Endothelial cell of umbilical vein (primary cell): Measurements from ENCODE around the gene LRCH1. TPM values are rescaled to one million over a fixed set of nuclear protein-coding genes. Genes with fewer than 3 reads are reported as not detected.

Source experiments
- BruUV-seq: library from RNA; stranded (reverse); fragments of 400-500 nt; replicated peaks from 2 replicates; lab custom pipeline; 2021; lab: Mats Ljungman, UMichigan
- CTCF ChIA-PET: fragments of 300-600, 350-600 bp; sonication (Branson Sonifier 250); formaldehyde crosslinking; loops from one replicate; lab custom pipeline; 2021; ENCODE audit warnings: antibody characterized with exemption, inconsistent platforms; lab: Charles Lee
- POLR2A ChIA-PET: fragments of 300-600, 350-600 bp; sonication (Branson Sonifier 250); formaldehyde crosslinking; loops from one replicate; lab custom pipeline; 2021; ENCODE audit warnings: antibody characterized with exemption, inconsistent platforms; lab: Charles Lee
- DNase-seq: peaks from one replicate; pipeline ENCODE4 v3.0.0-alpha.2; 2011; ENCODE audit warnings: low read depth, low spot score
- FAIRE-seq: peaks from 2 replicates; lab custom pipeline; 2011; peaks lifted over from hg19 to GRCh38; lab: Jason Lieb, UNC
- H2AFZ ChIP-seq: 2 replicates; pipeline ENCODE4 v1.6.0; 2012; ENCODE audit warnings: low read depth, low read length, control low read depth, inconsistent platforms
- H3K27ac ChIP-seq: 2 replicates; pipeline ENCODE4 v1.5.1; 2011; ENCODE audit warnings: low read depth, mild to moderate bottlenecking, control low read depth, low read length, moderate library complexity; ENCODE audit not compliant: insufficient read depth
- H3K27me3 ChIP-seq, 2 experiments: 2 replicates each; pipeline versions ENCODE4 v1.6.0 to v1.6.1; 2011; ENCODE audit warnings: low read length in 2 of 2, mixed read lengths in 1 of 2; ENCODE audit not compliant: control insufficient read depth in 2 of 2, insufficient read depth in 2 of 2
- H3K36me3 ChIP-seq, 2 experiments: 2 replicates in 1 of 2; 3 replicates in 1 of 2; pipeline ENCODE4 v1.5.1; 2011; ENCODE audit warnings: low read length in 2 of 2, mild to moderate bottlenecking in 1 of 2, moderate library complexity in 1 of 2; ENCODE audit not compliant: control insufficient read depth in 2 of 2, insufficient read depth in 2 of 2; ENCODE audit errors: extremely low read depth in 1 of 2
- H3K4me1 ChIP-seq: 3 replicates; pipeline ENCODE4 v1.5.1; 2011; ENCODE audit warnings: mild to moderate bottlenecking, low read length; ENCODE audit not compliant: control insufficient read depth, insufficient read depth; ENCODE audit errors: extremely low read depth
- H3K4me2 ChIP-seq: 2 replicates; pipeline ENCODE4 v1.6.1; 2011; ENCODE audit warnings: low read length, control low read depth, mixed read lengths; ENCODE audit not compliant: insufficient read depth
- H3K4me3 ChIP-seq, 3 experiments: fragments of 200-600 bp in 1 of 3; sonication (generic), shearing (Covaris generic) in 1 of 3; replicated peaks in 1 of 3; 2 replicates each; pipeline ENCODE4 v1.5.1; 2011 to 2016; ENCODE audit warnings: control low read depth in 3 of 3, low read length in 3 of 3, mild to moderate bottlenecking in 2 of 3, inconsistent platforms in 1 of 3, low read depth in 1 of 3, moderate library complexity in 1 of 3; ENCODE audit not compliant: insufficient read depth in 1 of 3
- H3K79me2 ChIP-seq: 2 replicates; pipeline ENCODE4 v1.6.0; 2012; ENCODE audit warnings: low read length, inconsistent platforms; ENCODE audit not compliant: control insufficient read depth, insufficient read depth
- H3K9ac ChIP-seq: replicated peaks from 2 replicates; pipeline ENCODE3; 2011; ENCODE audit warnings: low read length, control low read depth; ENCODE audit not compliant: insufficient read depth; ENCODE audit errors: extremely low read depth
- H3K9me1 ChIP-seq: replicated peaks from 3 replicates; pipeline ENCODE4 v1.6.0; 2011; ENCODE audit warnings: mild to moderate bottlenecking, low read length; ENCODE audit not compliant: control insufficient read depth, insufficient read depth; ENCODE audit errors: extremely low read depth
- H3K9me3 ChIP-seq: replicated peaks from 2 replicates; pipeline ENCODE4 v1.5.1; 2012; ENCODE audit warnings: low read length, inconsistent platforms; ENCODE audit not compliant: control insufficient read depth, insufficient read depth
- H4K20me1 ChIP-seq: replicated peaks from 2 replicates; pipeline ENCODE3; 2011; ENCODE audit warnings: mild to moderate bottlenecking, low read length; ENCODE audit not compliant: control insufficient read depth, insufficient read depth; ENCODE audit errors: extremely low read depth
- EZH2 ChIP-seq: IDR thresholded peaks from 2 replicates; pipeline ENCODE4 v1.6.1; 2012; ENCODE audit warnings: borderline replicate concordance, low read depth, mild to moderate bottlenecking, moderate library complexity, low read length, inconsistent platforms; ENCODE audit not compliant: severe bottlenecking
- FOS ChIP-seq: IDR thresholded peaks from 2 replicates; pipeline ENCODE4 v1.6.1; 2011; ENCODE audit warnings: mild to moderate bottlenecking, low read length, moderate library complexity, borderline replicate concordance; ENCODE audit not compliant: insufficient read depth
- GATA2 ChIP-seq: IDR thresholded peaks from 2 replicates; pipeline ENCODE4 v1.7.0; 2011; ENCODE audit warnings: low read depth, mild to moderate bottlenecking, moderate library complexity, mixed read lengths, low read length; ENCODE audit not compliant: insufficient read length, insufficient read depth
- JUN ChIP-seq: IDR thresholded peaks from 2 replicates; pipeline ENCODE4 v1.6.1; 2011; ENCODE audit warnings: borderline replicate concordance, low read depth; ENCODE audit not compliant: insufficient read length, insufficient read depth
- MYC ChIP-seq: IDR thresholded peaks from one replicate; pipeline ENCODE4 v1.6.1; 2011; ENCODE audit warnings: mild to moderate bottlenecking, low read depth, low read length
- POLR2A ChIP-seq: IDR thresholded peaks from 2 replicates; pipeline ENCODE4 v1.6.1; 2012; ENCODE audit warnings: low read depth, mild to moderate bottlenecking, control low read depth, low read length
- POLR2AphosphoS5 ChIP-seq: IDR thresholded peaks from 2 replicates; pipeline ENCODE4 v1.6.1; 2012; ENCODE audit warnings: low read depth, mild to moderate bottlenecking, control low read depth, low read length, moderate library complexity; ENCODE audit not compliant: insufficient read depth
- dilution Hi-C: fragments of 300-500 bp; cut with MboI; formaldehyde crosslinking; loops from one replicate; pipeline ENCODE4 v1.15.0; 2019; ENCODE audit warnings: low sequenced_read_pairs; ENCODE audit not compliant: extremely low pct_ligation_motif_present
- intact Hi-C: fragments of 100-400 bp; cut with micrococcal nuclease; formaldehyde crosslinking; loops from one replicate; pipeline ENCODE4 v1.10.0; 2022
- polyA plus RNA-seq, 4 experiments: library from polyadenylated mRNA; depleted of rRNA in 3 of 4; stranded (reverse) in 3 of 4; unstranded in 1 of 4; fragments of >200 nt; gene quantifications; 2 replicates each; pipeline versions ENCODE4 v1.2.1 to v1.2.3, GENCODE V29; 2011 to 2012; ENCODE audit warnings: missing spikeins in 1 of 4
- total RNA-seq: library from RNA; stranded (reverse); gene quantifications from 2 replicates; pipeline ENCODE4 v1.2.3, GENCODE V29; 2021
- TF ChIP-seq, protein P1 (sequence below), 2 donors: IDR thresholded peaks; 1 replicate in 1 of 2; 2 replicates in 1 of 2; pipeline ENCODE4 v1.5.1; 2011; ENCODE audit warnings: low read length in 2 of 2, mild to moderate bottlenecking in 2 of 2, moderate library complexity in 2 of 2, control low read depth in 1 of 2, inconsistent platforms in 1 of 2, low read depth in 1 of 2; ENCODE audit not compliant: insufficient read depth in 1 of 2; ENCODE audit errors: extremely low read depth in 1 of 2
- TF ChIP-seq, protein P2 (sequence below): IDR thresholded peaks from 2 replicates; pipeline ENCODE4 v1.6.1; 2011; ENCODE audit not compliant: insufficient read depth, insufficient read length

Gene LRCH1
- total and polyA plus RNA-seq, 2 donors (not counting 3 experiments of a cell fraction or from before 2014, with no cell fraction given), result 5.4 to 16.5 TPM

DNA sequence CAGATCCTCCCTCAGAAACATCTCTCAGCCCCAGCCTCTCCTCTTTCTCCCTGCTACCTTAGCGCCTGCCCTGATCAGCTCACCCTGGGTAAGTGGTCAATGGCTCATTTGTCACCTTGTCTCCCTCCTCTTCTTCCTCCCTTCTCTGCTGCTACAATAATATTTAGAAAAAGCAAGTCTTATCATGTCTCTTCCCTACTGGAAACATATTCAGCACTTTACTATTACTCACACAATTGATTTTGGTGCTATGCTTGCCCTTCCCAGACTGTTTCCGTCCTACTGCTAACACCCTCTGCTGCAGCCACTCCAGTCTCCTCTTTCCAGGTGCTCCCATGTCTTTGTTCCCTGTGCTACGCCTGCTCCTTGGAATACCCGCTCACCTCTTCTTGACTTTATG lies 208.2 kb downstream of the LRCH1 start:
- no peaks in the 10 kb centered on the region for H3K9me3 ChIP-seq
- H3K27me3 ChIP-seq, result peaks cover 0 to 4% of the 10 kb centered on the region in 2 experiments
- H4K20me1 ChIP-seq, result no peaks in the 10 kb centered on the region
- no TSS peak for BruUV-seq
- intact Hi-C loops, result no loop called here
- no peak for DNase-seq
- FAIRE-seq, result no peak
- no peak overlapping the region for H3K4me3 ChIP-seq
- H3K79me2 ChIP-seq, result no peaks in the 10 kb centered on the region
- no peak overlapping the region for H2AFZ ChIP-seq
- ChIA-PET POLR2A (no interaction called here), CTCF (no interaction called here)
- TF ChIP-seq MYC (no peak), JUN (no peak), POLR2AphosphoS5 (no peak)
- TF ChIP-seq, protein P1, sequence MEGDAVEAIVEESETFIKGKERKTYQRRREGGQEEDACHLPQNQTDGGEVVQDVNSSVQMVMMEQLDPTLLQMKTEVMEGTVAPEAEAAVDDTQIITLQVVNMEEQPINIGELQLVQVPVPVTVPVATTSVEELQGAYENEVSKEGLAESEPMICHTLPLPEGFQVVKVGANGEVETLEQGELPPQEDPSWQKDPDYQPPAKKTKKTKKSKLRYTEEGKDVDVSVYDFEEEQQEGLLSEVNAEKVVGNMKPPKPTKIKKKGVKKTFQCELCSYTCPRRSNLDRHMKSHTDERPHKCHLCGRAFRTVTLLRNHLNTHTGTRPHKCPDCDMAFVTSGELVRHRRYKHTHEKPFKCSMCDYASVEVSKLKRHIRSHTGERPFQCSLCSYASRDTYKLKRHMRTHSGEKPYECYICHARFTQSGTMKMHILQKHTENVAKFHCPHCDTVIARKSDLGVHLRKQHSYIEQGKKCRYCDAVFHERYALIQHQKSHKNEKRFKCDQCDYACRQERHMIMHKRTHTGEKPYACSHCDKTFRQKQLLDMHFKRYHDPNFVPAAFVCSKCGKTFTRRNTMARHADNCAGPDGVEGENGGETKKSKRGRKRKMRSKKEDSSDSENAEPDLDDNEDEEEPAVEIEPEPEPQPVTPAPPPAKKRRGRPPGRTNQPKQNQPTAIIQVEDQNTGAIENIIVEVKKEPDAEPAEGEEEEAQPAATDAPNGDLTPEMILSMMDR (IDR thresholded peaks at IDR 0.05; ENCODE audit: extremely low read depth in 1 of 2, insufficient read depth in 1 of 2, low read depth in 1 of 2, low read length in 2 of 2), result no peak
- TF ChIP-seq, protein P2, sequence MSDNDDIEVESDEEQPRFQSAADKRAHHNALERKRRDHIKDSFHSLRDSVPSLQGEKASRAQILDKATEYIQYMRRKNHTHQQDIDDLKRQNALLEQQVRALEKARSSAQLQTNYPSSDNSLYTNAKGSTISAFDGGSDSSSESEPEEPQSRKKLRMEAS, result no peak
- H3K4me2 ChIP-seq, result no peak overlapping the region
- H3K4me1 ChIP-seq, result no peaks in the 10 kb centered on the region
- dilution Hi-C loops, result no loop called here
- H3K9ac ChIP-seq, result no peak overlapping the region
- H3K9me1 ChIP-seq, result no peaks in the 10 kb centered on the region
- no peak overlapping the region for H3K27ac ChIP-seq
- no peaks in the 10 kb centered on the region for H3K36me3 ChIP-seq

DNA sequence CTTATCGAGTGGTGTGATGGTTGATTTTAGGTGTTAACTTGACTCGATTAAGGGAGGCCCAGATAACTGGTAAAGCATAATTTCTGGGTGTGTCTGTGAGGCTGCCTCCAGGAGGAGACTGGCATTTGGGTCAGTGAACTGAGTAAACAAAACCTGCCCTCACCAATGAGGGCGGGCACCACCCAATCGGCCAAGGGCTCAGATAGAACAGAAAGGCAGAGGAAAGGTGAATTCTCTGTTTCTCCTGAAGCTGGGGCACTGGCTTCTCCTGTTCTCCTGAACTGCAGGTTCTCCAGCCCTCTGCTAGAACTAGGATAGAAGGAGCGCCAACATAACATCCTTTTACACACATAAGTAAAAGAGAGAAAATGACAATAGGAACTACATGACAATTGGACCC lies 208.9 kb downstream of the LRCH1 start:
- Histone ChIP-seq H2AFZ (no peak overlapping the region), H3K27me3 (peaks cover 0 to 4% of the 10 kb centered on the region in 2 experiments), H3K9me3 (no peaks in the 10 kb centered on the region), H3K4me2 (no peak overlapping the region), H3K9ac (no peak overlapping the region), H3K4me1 (no peaks in the 10 kb centered on the region), H3K36me3 (no peaks in the 10 kb centered on the region), H4K20me1 (no peaks in the 10 kb centered on the region), H3K27ac (no peak overlapping the region), H3K79me2 (no peaks in the 10 kb centered on the region), H3K4me3 (no peak overlapping the region), H3K9me1 (no peaks in the 10 kb centered on the region)
- intact Hi-C loops, result no loop called here
- CTCF ChIA-PET, result no interaction called here
- TF ChIP-seq EZH2, result no peak
- no peak for TF ChIP-seq JUN
- TF ChIP-seq, protein P1 (IDR thresholded peaks at IDR 0.05; ENCODE audit: extremely low read depth in 1 of 2, insufficient read depth in 1 of 2, low read depth in 1 of 2, low read length in 2 of 2), result no peak
- TF ChIP-seq, protein P2, result no peak
- no peak for TF ChIP-seq POLR2A
- no peak for TF ChIP-seq MYC
- TF ChIP-seq GATA2, result no peak
- no peak for TF ChIP-seq FOS
- no peak for TF ChIP-seq POLR2AphosphoS5
- DNase-seq (no peak), FAIRE-seq (no peak)
- dilution Hi-C loops, result no loop called here
- no TSS peak for BruUV-seq
- POLR2A ChIA-PET, result no interaction called here
